HG03159 (cell line): Measurements from ENCODE around the gene PSMB2.
"Not testable (repeated sequence)": the region's sequence is repeated elsewhere in the genome, so short reads cannot be mapped to it uniquely, and the experiment has no call there.

ENCODE experiments used
- ATAC-seq: cut with Tn5 transposase; IDR thresholded peaks from one replicate; pipeline ENCODE4 v1.9.1; 2021; ENCODE audit warnings: mild to moderate bottlenecking, moderate library complexity; ENCODE audit not compliant: unreplicated experiment

PSMB2 gene

DNA sequence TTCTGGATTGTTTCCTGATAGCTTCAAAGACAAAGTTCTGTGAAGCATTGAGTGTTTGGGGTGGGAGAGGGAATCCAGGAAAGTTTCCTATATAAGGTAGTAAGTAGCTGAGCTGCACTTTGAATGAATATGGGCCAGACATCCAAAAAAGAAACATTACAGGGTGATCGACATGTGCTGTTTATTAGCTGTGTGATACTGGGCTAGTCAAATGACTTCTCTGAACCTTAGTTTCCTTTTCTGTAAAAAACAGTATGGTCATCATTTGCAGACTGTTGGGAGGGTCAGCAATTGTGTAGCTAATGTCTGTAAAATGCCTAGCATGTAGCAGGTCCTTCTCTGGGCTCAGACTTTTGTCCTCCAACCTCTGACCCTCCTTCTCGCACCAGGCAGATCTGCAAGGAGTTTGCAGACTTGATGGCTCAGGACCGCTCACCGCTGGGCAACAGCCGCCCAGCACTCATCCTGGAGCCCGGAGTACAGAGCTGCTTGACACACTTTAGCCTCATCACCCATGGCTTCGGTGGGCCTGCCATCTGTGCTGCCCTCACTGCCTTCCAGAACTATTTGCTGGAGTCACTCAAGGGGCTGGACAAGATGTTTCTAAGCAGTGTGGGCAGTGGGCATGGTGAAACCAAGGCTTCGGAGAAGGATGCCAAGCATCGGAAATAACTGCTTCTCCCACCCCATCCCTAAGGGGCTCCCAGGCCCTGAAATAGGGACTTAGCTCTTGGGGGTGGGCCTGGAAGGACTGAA is 47.1 kb downstream of the PSMB2 start:
- ATAC-seq = no peak

DNA sequence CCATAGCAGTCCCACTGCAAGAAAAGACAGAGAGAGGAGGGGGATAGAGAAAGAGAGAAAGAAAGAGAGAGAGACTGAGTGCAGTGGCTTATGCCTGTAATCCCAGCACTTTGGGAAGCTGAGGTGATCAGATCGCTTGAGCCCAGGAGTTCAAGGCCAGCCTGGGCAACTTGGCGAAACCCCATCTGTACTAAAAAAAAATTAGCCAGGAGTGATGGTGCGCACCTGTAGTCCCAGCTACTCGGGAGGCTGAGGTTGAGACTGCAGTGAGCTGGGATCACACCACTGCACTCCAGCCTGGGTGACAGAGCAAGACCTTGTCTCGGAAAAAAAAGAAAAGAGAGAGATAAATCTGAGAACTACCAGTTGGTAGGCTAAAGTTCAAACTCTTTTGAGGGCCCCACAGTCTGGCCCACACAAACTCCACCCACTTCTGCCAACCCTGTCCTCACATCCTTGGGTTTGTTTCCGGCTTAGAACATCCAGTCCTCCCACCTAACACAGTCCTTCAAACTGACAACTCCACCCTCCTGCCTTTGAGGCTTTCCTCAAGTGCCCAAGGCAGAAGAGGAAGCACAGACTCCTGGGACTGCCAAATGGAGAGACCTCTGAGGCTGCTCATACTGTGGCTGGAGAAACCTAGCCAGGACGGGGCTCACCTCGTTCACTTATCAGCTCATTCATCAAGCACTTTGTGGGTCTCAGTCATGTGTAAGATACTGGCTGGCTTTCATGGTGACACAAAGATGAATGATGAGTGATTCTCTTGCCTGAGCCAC is 48.1 kb downstream of the PSMB2 start:
- no peak for ATAC-seq

- ATAC-seq = no peak
These were observed 50.1 kb downstream of the PSMB2 start for GRCh38 chr1:35591211-35591610.

DNA sequence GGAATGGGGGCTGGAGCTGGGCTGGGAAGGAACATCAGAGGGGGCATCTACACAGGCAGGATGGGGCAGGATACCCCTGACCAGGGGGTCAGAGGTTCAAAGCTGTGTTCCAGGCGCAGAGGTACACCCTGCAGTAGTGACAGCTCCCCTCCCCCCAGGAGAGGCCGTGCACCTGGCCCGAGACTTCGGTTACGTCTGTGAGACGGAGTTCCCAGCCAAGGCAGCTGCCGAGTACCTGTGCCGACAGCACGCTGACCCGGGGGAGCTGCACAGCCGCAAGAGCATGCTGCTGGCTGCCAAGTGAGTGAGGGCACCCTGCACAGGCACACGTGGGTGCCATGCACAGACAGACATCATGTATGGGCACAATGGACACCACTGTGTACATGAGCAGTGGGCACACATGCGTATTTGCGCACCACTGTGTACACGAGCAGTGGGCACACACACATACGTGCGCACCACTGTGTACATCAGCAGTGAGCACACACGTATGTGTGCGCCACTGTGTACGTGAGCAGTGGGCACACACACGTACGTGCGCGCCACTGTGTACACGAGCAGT is 50.8 kb downstream of the PSMB2 start:
- no peak for ATAC-seq

DNA sequence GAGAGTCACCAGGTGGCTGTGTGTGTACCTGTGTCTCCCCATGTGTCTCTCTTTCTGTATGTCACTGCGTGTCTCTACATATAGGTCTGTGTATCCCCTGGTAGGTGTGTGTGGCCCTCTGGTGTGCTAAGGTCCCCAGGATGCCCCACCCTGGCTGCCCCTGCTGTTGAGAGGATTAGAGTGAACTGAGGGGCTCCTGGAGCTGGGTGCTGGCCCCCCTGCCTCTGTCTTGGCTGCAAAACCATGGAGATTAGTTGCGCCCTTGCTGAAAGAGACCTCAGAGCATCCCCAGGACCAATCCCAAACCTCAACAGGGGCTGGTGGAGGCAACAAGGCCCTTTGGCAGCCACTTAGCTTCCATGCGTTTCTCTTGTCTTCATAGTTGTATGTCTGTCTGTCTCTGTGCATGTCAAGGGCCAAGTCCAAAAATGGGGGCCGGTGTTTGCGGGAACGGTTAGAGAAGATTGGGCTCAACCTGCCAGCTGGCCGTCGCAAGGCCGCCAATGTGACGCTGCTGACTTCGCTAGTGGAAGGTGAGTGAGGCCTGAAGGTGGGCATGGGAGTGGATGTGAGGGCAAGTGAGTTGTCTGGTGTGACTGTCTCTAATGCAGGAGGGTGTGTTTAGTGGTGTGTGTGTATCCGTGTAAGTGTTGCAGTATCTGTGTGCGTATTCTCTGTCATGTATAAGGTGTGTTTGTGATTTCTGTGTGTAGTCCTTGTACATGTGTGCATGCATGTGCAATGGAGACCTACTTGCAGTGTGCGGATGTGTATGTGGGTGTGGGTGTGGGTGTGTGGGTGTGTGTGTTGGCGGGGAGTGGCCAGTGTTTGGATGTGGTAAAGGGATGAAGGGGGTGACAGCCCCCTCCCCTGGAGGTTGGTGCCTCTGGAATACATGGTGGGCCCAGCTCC is 51.6 kb downstream of the PSMB2 start:
- ATAC-seq = no peak

DNA sequence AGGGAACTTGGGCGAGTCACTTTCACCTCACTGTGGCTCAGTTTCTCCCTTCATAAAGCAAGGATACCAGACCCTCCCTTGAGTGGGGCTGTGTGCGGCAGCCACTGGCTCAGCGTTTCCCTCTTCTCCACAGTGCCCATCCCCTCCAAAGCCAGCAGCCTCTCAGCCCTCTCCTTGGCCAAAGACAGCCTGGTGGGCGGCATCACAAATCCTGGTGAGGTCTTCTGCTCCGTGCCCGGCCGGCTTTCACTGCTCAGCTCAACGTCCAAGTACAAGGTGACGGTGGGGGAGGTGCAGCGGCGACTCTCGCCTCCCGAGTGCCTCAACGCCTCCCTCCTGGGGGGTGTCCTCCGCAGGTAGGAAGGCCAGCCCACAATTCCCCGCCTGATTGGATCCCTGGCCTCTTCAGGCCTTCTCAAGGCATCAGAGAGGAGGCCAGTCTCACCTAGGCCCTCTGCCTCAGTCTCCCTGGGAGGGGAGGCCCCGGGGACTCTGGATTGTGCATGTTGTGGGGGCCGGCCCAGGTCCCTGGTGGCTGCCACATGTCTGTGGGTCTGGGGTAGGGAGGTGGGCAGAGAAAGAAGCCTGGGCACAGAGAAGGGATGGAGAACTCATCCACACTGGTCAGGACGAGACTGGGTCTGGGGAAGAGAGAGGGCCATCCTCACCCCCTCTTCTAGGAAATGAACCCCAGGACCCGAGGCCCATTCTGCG is 53.0 kb downstream of the PSMB2 start:
- no peak for ATAC-seq

DNA sequence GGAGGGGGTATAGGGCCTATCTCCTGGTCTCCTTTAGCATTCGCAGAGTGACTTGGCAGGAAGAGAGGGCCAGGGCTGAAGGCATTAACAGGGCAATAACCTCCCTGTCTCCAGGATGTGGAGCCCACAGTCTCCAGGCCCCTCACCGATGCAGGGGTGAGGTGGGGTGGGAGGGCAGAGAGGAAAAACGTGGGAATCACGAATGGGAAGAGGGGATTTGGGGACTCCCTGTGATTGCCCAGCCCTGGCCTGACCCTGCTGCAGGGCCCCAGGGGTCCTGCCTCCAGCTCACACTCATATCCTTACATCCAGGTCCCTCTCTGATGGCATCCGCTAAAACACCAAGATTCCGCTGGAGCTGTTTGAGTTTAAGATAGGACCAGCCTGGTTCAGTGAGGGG is 53.6 kb downstream of the PSMB2 start:
- no peak for ATAC-seq

- no peak for ATAC-seq
These were observed 54.5 kb downstream of the PSMB2 start for GRCh38 chr1:35586808-35587207.

DNA sequence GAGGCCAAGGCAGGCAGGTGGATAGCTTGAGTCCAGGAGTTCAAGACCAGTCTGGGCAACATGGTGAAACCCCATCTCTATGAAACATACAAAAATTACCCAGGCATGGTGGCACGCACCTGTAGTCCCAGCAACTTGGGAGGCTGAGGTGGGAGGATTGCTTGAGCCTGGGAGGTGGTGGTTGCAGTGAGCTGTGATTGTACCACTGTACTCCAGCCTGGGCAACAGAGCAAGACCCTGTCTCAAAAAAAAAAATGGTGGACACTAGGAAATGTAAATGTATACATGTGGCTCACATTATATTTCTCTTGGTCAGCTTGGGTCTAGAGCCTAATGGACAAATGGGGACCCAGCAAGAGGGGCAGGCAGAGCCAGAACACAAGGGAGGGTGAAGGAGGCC is 55.5 kb downstream of the PSMB2 start:
- ATAC-seq = not testable (repeated sequence)

GRCh38 chr1:35585281-35585680 is 56.0 kb downstream of the PSMB2 start:
- no peak for ATAC-seq

DNA sequence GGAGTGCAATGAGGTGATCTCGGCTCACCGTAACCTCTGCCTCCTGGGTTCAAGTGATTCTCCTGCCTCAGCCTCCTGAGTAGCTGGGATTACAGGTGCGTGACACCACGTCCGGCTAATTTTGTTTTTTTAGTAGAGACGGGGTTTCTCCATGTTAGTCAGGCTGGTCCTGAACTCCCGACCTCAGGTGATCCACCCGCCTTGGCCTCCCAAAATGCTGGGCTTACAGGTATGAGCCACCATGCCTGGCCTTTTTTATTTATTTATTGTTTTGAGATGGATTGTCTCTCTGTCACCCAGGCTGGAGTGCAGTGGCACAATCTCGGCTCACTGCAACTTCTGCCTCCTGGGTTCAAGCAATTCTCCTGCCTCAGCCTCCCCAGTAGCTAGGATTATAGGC is 59.7 kb downstream of the PSMB2 start:
- not testable (repeated sequence) for ATAC-seq

DNA sequence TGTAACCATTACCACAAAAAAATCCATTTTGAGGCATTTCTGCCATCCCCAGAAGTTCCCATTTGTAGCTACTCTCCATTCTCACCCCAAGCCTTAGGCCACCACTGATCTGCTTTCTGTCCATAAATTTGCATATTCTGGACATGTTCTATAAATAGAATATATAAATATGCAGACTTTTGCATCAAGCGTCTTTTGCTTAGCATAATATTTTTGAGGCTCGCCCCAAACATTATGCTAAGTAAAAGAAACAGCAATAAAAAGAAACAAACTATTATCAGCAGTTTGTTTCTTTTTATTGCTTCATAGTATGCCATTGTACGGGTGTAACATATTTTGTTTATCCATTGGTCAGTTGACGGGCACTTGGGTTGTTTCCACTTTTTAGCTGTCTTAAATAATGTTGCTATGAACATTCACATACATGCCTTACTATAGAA is 60.4 kb downstream of the PSMB2 start:
- no peak for ATAC-seq

DNA sequence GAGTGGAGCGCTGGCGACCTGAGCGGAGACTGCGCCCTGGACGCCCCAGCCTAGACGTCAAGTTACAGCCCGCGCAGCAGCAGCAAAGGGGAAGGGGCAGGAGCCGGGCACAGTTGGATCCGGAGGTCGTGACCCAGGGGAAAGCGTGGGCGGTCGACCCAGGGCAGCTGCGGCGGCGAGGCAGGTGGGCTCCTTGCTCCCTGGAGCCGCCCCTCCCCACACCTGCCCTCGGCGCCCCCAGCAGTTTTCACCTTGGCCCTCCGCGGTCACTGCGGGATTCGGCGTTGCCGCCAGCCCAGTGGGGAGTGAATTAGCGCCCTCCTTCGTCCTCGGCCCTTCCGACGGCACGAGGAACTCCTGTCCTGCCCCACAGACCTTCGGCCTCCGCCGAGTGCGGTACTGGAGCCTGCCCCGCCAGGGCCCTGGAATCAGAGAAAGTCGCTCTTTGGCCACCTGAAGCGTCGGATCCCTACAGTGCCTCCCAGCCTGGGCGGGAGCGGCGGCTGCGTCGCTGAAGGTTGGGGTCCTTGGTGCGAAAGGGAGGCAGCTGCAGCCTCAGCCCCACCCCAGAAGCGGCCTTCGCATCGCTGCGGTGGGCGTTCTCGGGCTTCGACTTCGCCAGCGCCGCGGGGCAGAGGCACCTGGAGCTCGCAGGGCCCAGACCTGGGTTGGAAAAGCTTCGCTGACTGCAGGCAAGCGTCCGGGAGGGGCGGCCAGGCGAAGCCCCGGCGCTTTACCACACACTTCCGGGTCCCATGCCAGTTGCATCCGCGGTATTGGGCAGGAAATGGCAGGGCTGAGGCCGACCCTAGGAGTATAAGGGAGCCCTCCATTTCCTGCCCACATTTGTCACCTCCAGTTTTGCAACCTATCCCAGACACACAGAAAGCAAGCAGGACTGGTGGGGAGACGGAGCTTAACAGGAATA is 64.0 kb downstream of the PSMB2 start:
- ATAC-seq = peak; percentile 70

GRCh38 chr1:35576766-35577070 is 64.6 kb downstream of the PSMB2 start:
- ATAC-seq = not testable (repeated sequence)

DNA sequence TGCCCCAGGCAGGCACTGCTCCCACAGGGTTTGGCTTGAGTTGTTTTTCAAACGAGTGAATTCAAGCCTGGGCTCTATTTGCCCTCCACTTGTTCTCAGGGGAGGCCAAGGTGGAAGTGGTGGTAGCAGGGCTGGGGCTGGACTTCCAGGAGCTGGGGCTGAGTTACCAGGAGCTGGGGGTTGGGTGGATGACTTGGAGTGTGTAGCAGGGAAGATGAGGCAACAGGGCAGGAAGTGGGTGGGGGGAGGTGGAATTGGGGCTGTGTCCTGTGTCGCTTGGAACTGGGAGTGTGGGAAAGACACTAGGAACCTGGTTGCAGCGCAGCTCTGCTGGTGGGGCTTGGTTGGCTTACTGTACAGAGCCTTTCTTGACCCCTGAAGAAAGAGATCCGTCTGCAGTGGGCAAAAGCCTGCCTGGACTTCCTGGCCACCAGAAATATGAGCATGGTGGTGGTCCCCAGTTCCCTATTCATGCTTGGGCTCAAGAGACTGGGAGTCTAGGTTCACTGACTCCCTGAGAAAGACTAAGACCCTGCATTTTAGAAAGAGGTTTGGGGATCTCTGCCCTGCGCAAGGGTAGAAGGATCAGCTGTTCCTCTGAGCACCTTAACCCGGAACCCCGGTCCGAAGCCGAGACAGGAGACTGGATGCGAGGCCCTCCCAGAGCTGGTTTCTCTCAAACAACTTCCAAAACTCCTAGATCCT is 65.1 kb downstream of the PSMB2 start:
- no peak for ATAC-seq

DNA sequence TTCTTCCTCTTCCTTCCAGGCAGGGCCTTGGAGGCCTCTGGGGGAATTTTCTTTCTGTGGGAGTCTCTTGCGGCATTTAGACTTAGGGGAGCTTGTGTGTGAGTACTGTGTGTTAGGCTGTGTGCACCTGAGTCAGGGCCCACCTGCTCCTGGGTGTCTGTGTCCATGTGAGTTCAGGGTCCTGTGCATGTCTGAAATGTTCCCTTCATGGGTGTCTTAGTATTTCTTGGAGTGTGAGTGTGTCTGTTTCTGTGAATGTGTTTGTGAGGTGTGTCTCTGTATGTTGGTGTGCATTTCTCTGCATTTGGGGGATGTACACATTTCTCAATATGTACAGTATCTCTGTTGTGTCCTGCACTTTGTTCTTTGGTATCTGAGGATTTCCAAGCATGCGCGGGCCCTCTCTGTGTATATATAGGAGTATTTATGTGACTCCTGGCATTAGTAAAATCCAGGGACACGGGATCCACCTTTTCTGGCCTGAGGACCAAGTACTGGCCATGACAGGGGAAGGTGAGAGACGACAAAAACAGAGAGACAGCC is 65.8 kb downstream of the PSMB2 start:
- ATAC-seq = no peak

- no peak for ATAC-seq
These were observed 66.5 kb downstream of the PSMB2 start for GRCh38 chr1:35574655-35575415.
